NCI-H2196 (cell line): Measurements from ENCODE around the gene CXCL17.
A peak's percentile ranks its signal among the peaks of the same experiment; 100 is the strongest.

Experiments used
- DNase-seq: peaks from one replicate; lab custom pipeline; 2025; ENCODE audit not compliant: unreplicated experiment; lab: John Stamatoyannopoulos, UW

The CXCL17 gene

DNA sequence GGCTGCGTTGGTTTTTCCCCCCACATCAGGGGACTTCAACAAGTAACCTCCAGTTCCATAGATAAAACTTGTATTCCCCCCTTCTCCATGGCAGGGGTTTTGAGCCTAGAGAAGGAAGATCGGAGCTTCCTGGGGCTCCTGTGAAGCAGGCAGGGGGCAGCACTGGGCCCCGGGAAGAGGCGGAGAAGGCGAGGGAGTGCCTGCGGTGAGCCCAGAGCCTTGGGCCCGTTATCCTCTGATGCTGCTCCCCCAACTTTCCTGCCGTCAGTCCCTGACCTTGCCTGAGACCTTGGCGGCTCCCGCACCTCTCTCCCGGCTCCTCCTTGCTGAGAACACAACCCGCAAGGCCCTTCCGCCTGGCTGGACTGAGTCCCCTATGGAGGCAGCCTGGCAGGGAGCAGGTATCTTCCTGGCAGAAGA is 18.0 kb downstream of the CXCL17 start:
- no peak for DNase-seq

GRCh38 chr19:42424345-42424707 is 18.4 kb downstream of the CXCL17 start:
- no peak for DNase-seq

DNA sequence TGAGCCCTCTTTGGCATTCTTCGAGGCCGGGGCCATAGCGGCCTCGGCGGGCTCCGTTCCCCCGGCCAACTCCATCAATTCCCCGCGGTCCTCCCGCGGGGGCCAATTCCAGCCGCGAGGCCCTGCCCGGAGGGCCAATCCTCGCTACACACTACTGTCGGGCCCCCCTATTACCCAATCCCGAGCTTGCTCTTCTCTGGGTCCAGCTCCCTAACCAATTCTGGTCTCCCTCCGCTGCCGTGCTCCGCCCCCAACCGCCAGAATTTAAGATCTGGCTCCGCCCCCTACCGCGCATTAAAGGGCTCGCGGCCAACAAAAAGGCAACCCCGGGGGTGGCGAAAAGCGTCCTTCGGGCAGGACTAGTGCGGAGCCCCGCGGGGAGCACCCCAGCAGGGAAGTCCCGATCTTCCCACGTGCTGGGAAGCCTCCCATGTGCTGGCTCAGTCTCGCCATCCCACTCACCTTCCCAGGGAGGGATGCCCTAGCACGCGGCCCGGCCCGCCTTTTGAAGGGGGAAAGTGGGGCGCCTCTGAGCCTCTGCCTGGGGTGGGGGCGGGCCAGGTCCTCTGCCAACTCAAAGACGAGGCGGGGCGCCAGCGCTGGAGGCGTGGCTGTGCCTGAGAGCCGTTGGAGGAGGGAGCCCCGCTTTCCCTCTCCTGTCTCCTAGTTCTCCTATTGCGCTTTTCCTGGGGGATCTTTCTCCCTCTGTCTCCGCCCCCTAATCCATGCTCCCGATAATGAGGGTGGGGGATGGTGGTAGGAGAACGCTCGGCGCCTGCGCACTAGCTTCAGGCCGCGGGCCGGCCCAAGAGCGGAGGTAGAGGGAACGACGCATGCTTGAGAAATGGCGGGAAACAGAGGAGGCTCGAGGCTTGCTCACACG is 19.0 kb downstream of the CXCL17 start:
- DNase-seq: peak; percentile 92

GRCh38 chr19:42422901-42423461 is 19.8 kb downstream of the CXCL17 start:
- no peak for DNase-seq

- no peak for DNase-seq
Observed at GRCh38 chr19:42422092-42422900, 20.4 kb downstream of the CXCL17 start.

GRCh38 chr19:42421591-42422031 is 21.1 kb downstream of the CXCL17 start:
- DNase-seq: no peak

DNA sequence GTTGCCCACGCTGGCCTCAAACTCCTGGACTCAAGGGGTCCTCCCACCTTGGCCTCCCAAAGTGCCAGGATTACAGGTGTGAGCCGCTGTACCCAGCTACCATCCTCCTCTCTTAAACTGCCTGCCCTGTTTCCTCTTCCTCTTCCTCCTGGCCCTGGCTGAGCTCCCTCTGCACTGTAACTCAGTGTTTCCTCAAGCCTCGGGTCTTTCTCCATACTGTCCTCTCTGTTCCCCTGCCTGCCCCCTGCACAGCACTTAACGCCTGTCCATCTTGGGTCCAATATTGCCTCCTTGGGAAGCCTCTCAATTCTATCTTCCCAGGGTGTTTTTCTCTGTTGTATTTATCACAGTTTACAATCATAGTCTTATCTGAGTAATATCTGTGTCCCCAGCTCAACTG is 21.6 kb downstream of the CXCL17 start:
- DNase-seq: no peak

- peak; percentile 25 for DNase-seq
Observed at GRCh38 chr19:42420055-42420544, 22.6 kb downstream of the CXCL17 start.

DNA sequence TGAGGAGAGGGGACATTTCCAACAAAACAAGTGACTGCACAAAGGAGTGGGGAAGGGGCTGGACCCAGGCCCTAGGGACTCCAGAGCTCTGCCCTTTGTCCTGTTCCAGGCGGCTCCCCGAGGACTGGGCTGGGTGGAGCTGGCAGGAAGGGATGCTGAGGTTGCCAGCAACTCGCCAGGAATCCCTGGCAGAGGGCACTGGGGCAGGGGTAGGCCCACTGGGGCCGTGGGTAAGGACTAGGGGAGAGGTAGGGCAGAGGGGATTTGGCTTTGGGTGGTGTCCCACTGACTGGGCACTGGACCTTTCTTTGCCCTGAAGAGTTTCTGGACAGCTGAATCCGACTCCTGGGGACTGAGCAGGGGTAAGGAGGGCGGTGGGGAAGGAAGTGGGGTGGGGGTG is 23.4 kb downstream of the CXCL17 start:
- DNase-seq: no peak

GRCh38 chr19:42412661-42413076 is 30.1 kb downstream of the CXCL17 start:
- DNase-seq: no peak

DNA sequence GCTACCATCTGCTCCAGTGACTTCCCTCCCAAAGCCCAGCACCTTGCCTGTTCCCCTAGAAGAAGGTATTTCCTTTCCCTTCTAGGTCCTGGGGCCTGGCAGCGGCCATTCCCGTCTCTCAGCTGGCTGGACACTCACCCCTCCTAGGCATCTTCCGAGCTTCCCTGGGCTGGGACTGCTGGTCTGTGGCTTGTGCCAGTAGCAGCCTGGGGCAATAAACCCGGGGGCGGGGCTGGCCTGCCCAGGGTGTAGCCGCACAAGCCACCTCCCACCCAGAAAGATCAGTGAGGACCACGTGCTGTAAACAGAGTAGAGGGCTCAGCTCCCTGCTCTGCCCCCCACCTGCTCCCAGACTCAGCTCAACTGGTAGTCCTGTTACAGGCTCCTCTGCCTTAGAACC is 30.5 kb downstream of the CXCL17 start:
- DNase-seq: no peak

DNA sequence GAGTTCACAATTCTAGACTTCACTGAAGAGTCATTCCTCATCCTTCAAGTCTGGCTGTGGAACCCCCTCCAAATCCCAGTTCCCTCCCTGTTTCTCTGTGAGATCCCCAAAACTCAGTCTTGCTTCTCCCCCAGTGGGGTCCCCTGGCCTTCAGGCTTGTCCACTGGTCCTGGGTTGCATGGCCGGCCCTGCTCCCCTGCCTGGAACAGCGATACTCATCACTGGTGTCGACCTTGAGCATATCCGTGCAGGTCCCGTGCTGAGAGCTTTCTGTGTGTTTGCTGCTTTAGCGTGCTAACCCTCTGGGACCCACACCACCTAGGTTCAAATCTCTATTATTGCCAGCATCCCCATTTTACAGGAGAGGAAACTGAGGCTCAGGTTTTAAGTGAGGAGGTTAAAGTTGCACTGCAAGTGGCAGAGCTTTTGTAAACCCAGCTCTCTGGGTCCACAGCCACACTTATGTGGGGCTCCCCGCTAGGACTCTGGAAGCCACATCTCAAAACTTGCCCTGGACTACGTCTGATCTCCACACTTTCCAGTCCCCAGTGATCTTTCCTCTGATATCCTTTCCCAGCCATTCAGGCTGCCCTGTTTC is 31.1 kb downstream of the CXCL17 start:
- DNase-seq: no peak

DNA sequence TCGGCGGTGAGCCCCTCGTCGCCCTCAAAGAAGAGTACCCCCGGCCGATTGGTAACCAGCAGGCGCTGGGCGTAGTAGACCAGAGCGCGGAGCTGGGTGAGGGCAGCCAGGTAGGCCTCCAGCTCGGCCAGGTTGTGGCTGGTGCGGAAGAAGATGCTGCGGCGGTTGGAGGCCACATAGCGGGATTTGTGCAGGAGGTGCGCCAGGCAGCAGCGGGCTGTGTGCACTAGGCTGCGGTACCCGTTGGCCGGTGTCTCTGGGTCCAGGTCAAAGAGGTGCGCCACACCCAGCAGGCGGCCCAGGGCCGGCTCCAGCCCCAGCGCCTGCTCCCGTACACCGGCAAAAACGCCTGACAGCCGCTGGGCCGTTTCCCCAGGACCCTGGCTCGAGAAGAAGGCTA is 32.4 kb downstream of the CXCL17 start:
- no peak for DNase-seq

GRCh38 chr19:42409477-42409876 is 33.3 kb downstream of the CXCL17 start:
- DNase-seq: no peak

GRCh38 chr19:42407816-42408175 is 35.0 kb downstream of the CXCL17 start:
- DNase-seq: no peak

- no peak for DNase-seq
Observed at GRCh38 chr19:42407085-42407815, 35.5 kb downstream of the CXCL17 start.

GRCh38 chr19:42406111-42406510 is 36.6 kb downstream of the CXCL17 start:
- DNase-seq: no peak

GRCh38 chr19:42403586-42403985 is 39.2 kb downstream of the CXCL17 start:
- DNase-seq: no peak

DNA sequence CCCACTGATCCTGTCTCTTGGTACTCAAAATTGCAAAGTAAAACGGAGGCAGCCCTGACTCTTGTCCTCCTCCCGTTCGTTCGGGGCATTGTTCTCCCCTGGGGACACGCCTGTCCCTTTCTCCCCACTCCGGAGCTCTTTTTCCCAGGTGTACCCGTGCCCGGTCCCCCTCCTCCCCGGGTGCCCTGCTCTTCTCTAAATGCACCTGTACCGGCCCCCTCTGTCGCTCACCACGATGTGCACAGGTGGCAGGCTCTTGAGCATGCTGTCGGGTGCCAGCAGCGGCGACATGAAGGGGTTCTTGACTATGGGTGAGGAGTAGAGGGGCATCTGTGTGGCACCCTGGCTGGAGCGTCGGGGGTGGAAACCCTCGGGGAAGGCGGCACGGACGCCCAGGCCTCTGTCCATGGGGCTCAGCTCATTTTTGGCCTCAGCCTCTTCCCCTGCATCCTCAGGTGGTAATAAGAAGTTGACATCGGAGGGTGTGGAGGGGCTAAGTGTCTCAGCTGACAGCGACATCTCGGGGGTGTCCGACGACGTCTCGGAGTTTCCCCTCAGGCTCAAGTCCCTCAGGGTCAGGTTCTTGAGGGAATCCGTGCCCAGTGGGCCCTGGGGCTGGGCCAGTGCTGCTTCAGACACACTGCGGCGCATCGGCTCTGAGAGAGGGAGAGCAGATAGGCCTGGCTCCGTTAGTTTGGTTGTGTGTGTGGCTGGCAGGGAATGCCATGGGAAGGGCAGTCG is 40.2 kb downstream of the CXCL17 start:
- no peak for DNase-seq
